Measurements from ENCODE around the gene PSMC1.

DNA sequence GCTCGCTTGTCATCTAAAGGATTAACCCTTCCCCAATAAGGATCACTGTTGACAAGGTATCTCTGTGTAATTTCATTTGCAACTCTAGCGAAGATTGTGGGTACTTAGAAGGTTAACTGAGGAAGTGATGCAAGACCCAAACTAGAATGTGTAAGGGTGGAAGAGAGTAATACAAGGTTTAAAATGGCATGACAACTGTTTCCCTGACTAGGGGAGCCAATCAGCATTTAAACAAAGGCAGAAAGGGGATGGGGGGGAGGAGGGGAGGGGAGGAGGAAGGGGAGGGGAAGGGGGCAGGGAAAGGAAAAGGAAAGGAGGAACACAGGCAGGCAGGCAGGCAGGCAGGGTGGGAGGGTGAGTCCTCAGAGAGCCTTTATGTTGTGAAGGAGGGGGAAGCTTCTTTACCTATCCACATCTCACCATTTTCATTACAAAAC, 44.3 kb downstream of the PSMC1 start:
- TF ChIP-seq, protein P1, sequence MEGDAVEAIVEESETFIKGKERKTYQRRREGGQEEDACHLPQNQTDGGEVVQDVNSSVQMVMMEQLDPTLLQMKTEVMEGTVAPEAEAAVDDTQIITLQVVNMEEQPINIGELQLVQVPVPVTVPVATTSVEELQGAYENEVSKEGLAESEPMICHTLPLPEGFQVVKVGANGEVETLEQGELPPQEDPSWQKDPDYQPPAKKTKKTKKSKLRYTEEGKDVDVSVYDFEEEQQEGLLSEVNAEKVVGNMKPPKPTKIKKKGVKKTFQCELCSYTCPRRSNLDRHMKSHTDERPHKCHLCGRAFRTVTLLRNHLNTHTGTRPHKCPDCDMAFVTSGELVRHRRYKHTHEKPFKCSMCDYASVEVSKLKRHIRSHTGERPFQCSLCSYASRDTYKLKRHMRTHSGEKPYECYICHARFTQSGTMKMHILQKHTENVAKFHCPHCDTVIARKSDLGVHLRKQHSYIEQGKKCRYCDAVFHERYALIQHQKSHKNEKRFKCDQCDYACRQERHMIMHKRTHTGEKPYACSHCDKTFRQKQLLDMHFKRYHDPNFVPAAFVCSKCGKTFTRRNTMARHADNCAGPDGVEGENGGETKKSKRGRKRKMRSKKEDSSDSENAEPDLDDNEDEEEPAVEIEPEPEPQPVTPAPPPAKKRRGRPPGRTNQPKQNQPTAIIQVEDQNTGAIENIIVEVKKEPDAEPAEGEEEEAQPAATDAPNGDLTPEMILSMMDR (IDR thresholded peaks at IDR 0.05) = no peak
- TF ChIP-seq ZFX (IDR thresholded peaks at IDR 0.05; ENCODE audit: borderline replicate concordance) = no peak

Measured in 22Rv1 (cell line).